GM18868 (cell line): Measurements from ENCODE around the gene COL20A1.

Experiments used
- ATAC-seq: cut with Tn5 transposase; IDR thresholded peaks from one replicate; pipeline ENCODE4 v1.9.1; 2021; ENCODE audit warnings: mild to moderate bottlenecking, moderate library complexity; ENCODE audit not compliant: unreplicated experiment

COL20A1 gene

DNA sequence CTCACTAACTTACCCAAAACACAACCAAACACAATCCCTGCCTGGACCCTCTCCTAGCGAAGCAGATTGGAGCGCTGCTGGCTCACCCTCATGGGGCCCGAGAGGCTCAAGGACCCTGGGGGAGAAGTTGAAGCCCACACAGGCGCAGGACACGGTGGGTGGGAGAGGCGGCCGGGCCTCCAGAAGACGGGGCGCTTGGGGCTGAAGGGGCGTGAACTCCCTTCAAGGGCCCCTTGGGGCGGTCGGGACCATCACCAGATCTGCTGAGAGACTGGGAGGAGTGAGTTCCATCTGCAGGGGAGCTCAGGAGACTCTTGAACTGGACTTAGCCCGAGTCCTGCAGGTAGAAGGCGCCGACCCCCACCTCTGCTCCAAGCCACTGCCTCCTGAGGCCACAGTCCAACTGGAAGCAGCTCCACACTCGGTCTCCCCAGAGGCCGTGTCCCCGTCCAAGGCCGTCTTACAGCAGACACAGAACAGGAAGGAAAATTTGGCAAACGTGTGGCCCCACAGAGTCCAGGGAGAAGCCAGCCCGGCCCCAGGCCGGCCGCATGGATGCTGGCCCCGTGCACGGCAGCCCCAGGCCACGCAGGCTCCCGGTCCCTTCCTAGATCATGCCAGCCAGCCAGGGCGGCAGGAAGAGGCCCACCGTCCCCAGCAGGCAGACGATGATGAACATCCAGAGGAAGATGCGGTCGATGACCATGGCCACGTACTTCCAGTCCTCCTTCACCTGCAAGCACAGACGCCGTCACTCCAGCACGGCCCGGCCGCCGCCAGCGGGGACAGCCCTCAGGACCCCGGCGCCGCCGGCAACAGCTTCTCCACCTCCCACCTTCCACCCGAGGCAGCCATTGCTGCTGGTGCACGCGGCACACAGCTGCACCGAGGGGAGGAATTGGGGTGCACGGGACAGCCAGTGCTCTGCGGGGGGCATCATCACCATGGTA is 53.4 kb downstream of the COL20A1 start:
- ATAC-seq = no peak

GRCh38 chr20:63347081-63347741 is 54.2 kb downstream of the COL20A1 start:
- no peak for ATAC-seq

GRCh38 chr20:63347950-63348827 is 55.2 kb downstream of the COL20A1 start:
- ATAC-seq = no peak

DNA sequence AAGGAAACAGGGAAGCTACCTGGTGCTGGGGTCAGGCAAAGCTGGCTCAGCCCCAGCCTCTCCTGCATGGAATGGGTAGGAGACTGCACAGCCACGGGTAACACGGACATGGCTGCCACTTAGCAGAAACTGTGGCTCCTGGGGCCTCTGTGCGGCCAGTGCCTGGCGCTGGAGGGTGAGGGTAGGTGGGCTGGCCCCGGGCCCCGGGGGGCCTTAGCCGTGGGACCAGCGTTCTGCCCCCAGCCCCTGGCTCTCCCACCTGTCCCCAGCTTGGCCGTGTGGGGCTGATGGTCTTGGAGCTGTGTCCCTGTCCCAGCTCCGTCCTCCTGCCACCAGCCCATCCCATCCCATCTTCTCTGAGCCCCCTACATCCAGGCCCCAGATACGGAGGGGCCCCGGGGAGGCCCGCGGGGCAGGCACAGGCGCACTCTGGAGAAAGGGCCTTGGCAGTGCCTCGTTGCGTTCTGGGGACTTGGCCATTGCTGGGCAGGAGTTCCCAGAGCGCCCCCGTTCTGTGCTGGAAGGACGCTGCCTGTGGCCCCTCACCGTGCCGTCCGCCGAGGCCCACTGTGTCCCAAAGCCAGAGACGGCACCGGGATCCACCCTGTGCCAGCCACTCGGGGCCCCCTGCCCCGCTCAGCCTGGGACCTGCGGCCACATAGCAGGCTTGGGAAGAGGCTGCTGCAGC is 56.0 kb downstream of the COL20A1 start:
- ATAC-seq = no peak

DNA sequence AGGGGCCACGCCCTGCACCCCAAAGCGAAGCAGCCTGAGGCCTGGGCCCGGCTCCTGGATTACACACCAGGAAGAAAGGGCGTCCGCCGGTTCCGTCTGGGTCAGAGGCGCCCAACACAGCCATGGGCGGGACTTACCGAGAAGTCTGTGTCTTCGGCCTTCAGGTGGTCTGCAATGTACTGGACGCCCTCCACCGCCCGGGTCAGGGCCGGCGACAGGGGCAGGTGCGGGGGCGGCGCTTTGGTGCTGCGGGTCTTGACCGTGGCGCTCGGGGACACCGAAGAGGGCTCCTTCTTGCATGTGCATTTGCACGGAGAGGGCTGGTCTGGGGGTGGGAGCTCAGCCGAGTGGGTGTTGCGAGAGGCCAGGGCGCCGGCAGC is 56.5 kb downstream of the COL20A1 start:
- ATAC-seq = no peak

DNA sequence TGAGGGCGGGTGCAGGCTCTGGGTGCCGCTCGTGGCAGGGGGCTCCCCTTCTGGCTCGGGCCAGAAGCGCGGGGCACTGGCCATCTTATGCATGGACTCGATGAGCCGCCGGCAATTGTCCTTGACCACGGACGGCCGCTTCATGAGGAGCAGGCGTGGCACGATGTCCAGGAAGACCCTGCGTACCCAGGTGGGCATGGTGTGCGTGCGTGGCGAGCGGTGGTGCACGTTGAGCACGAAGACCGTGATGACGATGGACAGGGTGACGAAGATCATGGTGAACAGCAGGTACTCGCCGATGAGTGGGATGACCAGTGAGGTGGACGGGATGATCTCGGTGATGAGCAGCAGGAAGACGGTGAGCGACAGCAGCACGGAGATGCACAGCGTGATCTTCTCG is 57.2 kb downstream of the COL20A1 start:
- no peak for ATAC-seq

DNA sequence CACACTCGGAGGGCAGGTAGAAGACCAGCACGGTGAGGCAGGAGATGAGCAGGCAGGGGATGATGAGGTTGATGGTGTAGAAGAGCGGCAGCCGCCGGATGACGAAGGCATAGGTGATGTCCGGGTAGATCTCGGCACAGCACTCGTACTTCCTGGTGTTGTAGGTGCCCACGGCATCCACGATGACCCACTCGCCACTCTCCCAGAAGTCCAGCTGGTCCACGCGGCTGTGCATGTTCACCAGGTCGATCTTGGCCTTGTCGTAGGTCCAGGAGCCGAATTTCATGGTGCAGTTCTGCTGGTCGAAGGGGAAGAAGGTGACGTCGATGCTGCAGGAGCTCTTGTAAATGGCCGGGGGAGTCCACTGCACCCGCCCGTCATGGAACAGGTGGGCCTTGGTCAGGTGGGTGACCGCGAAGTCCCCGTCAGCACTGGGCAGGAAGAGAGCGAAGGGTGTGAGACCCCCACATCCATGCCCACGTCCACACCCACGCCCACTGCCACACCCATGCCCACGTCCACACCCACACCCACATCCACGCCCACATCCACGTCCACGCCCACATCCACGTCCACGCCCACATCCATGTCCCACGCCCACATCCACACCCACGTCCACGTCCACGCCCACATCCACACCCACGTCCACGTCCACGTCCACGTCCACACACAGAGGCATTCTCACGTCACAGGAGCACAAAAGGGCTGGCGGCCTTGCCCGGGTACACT is 57.8 kb downstream of the COL20A1 start:
- no peak for ATAC-seq

DNA sequence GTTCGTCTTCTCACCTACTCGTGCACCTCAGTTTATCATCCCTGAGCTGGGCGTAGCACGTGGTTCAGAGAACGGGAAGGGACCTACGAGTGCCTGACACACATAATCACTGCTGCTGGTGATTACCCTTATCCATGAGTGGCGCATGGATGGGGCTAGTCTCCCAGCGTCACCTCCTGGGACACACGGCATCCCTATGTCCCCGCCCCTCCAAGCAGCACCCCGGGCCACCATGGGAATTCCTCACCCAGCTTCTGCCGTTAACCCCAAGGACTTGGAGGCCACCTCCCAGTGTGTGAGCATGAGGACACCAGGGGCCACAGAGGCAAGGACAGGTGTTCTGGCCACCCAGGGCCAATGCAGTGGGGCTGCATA is 58.3 kb downstream of the COL20A1 start:
- ATAC-seq = no peak

- no peak for ATAC-seq
These were observed 59.0 kb downstream of the COL20A1 start for GRCh38 chr20:63351811-63352591.

GRCh38 chr20:63352811-63353221 is 59.8 kb downstream of the COL20A1 start:
- no peak for ATAC-seq

GRCh38 chr20:63354636-63355350 is 61.8 kb downstream of the COL20A1 start:
- ATAC-seq = no peak

DNA sequence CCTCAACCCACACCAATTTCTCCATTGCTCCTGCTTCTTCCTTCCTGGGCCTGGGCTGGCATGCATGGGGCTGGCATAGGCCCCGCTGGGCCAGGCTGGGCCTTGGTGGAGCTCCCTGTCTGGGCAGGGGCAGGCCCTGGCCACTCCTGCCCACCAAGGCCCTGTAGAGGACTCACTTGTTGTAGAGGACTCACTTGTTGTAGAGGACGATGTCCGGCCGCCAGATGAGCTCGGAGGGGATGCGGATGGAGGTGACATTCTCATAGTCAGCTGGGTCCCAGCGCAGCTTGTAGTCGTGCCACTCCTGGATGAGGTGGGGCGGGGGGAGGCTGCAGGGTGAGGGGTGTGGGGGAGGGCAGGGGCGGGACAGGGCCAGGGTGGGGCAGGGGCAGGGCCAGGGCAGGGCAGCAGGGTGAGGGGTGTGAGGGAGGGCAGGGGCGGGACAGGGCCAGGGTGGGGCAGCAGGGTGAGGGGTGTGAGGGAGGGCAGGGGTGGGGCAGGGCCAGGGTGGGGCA is 62.9 kb downstream of the COL20A1 start:
- ATAC-seq = no peak

DNA sequence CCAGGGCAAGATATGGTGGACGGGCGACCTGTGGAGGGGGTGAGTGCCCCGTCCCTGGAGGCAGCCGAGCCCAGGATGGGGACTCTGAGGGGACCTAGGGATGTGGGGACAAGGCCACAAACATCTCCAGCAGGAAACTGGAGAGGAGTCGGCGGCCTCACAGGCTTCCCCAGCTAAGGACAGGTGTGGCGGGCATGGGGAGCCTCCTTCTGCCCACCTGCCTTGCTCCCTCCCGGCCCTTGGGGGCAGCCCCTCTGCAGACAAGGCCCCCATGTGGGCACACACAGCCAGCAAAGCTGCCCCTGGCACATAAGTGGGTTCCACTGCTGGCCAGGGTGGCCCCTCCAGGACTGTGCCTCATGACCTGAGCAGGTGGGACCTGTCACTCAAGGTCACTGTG is 63.5 kb downstream of the COL20A1 start:
- no peak for ATAC-seq

GRCh38 chr20:63356931-63357879 is 64.2 kb downstream of the COL20A1 start:
- no peak for ATAC-seq

- ATAC-seq = no peak
These were observed 65.2 kb downstream of the COL20A1 start for GRCh38 chr20:63357921-63358905.
